PFSK-1 (cell line): ENCODE results near the gene DTYMK.

Experiments
- POLR2AphosphoS5 ChIP-seq: IDR thresholded peaks from 2 replicates; pipeline ENCODE4 v1.6.1; 2012; ENCODE audit warnings: low read depth, mild to moderate bottlenecking, control low read depth, low read length, moderate library complexity
- REST ChIP-seq, 2 experiments: IDR thresholded peaks; 2 replicates each; pipeline versions ENCODE4 v1.6.1 to v1.8.0; 2011 to 2012; ENCODE audit warnings: low read depth in 2 of 2, low read length in 2 of 2, control low read depth in 1 of 2, inconsistent platforms in 1 of 2, mild to moderate bottlenecking in 1 of 2, moderate library complexity in 1 of 2; ENCODE audit not compliant: insufficient read depth in 1 of 2
- SIN3A ChIP-seq: IDR thresholded peaks from 2 replicates; pipeline ENCODE4 v1.6.1; 2012; ENCODE audit warnings: mild to moderate bottlenecking, low read length, moderate library complexity, borderline replicate concordance; ENCODE audit not compliant: insufficient read depth
- TAF1 ChIP-seq: IDR thresholded peaks from 2 replicates; pipeline ENCODE4 v1.6.1; 2012; ENCODE audit warnings: low read length, control low read depth, borderline replicate concordance; ENCODE audit not compliant: insufficient read depth

- TF ChIP-seq REST (IDR thresholded peaks at IDR 0.05; ENCODE audit: insufficient read depth in 1 of 2, low read depth in 2 of 2, low read length in 2 of 2) (no peak), POLR2AphosphoS5 (no peak), TAF1 (no peak), SIN3A (no peak)
Observed at GRCh38 chr2:241677392-241677791, 9.2 kb downstream of the DTYMK start.
